Cardiac fibroblast (primary cell): Measurements from ENCODE around the gene TRIP12.
"Not testable (repeated sequence)": the region's sequence is repeated elsewhere in the genome, so short reads cannot be mapped to it uniquely, and the experiment has no call there.

Experiments used
- DNase-seq, 2 donors: peaks; one replicate each; pipeline versions ENCODE4 v3.0.0 to v3.0.0-alpha.2; 2010; ENCODE audit warnings: low read depth in 2 of 2
- H3K4me3 ChIP-seq, 2 donors: replicated peaks in 1 of 2; 1 replicate in 1 of 2; 2 replicates in 1 of 2; pipeline ENCODE4 v1.5.1; 2011; ENCODE audit warnings: low read depth in 2 of 2, low read length in 2 of 2, mild to moderate bottlenecking in 2 of 2, moderate library complexity in 1 of 2
- TF ChIP-seq, protein P1 (sequence below): IDR thresholded peaks from one replicate; pipeline ENCODE4 v1.5.1; 2011; ENCODE audit warnings: low read depth, mild to moderate bottlenecking, low read length, inconsistent platforms

Gene TRIP12

GRCh38 chr2:229728370-229728769 lies 193.4 kb downstream of the TRIP12 start:
- TF ChIP-seq, protein P1, sequence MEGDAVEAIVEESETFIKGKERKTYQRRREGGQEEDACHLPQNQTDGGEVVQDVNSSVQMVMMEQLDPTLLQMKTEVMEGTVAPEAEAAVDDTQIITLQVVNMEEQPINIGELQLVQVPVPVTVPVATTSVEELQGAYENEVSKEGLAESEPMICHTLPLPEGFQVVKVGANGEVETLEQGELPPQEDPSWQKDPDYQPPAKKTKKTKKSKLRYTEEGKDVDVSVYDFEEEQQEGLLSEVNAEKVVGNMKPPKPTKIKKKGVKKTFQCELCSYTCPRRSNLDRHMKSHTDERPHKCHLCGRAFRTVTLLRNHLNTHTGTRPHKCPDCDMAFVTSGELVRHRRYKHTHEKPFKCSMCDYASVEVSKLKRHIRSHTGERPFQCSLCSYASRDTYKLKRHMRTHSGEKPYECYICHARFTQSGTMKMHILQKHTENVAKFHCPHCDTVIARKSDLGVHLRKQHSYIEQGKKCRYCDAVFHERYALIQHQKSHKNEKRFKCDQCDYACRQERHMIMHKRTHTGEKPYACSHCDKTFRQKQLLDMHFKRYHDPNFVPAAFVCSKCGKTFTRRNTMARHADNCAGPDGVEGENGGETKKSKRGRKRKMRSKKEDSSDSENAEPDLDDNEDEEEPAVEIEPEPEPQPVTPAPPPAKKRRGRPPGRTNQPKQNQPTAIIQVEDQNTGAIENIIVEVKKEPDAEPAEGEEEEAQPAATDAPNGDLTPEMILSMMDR, result no peak
- DNase-seq, result peak in 1 of 2 donors; percentile 55
- H3K4me3 ChIP-seq, result no peak overlapping the region

DNA sequence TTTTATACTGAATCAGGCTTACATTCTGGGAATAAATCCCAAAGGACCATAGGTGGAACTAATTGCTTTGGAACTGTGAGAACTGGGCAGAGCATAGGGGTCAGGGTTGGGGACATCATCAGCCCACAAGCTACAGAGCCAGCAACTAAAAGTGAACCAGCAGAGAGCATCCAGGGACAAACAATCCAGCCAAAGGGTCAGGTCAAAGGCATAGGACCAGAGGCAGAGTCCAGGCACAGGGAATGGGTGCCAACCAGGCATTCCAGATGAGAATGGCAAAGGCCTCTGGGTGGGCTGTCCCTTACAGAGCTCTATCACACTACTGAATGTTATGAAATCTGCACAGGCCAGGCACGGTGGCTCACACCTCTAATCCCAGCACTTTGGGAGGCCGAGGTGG lies 195.2 kb downstream of the TRIP12 start:
- TF ChIP-seq, protein P1, result no peak
- no peak for DNase-seq
- H3K4me3 ChIP-seq, result no peak overlapping the region

DNA sequence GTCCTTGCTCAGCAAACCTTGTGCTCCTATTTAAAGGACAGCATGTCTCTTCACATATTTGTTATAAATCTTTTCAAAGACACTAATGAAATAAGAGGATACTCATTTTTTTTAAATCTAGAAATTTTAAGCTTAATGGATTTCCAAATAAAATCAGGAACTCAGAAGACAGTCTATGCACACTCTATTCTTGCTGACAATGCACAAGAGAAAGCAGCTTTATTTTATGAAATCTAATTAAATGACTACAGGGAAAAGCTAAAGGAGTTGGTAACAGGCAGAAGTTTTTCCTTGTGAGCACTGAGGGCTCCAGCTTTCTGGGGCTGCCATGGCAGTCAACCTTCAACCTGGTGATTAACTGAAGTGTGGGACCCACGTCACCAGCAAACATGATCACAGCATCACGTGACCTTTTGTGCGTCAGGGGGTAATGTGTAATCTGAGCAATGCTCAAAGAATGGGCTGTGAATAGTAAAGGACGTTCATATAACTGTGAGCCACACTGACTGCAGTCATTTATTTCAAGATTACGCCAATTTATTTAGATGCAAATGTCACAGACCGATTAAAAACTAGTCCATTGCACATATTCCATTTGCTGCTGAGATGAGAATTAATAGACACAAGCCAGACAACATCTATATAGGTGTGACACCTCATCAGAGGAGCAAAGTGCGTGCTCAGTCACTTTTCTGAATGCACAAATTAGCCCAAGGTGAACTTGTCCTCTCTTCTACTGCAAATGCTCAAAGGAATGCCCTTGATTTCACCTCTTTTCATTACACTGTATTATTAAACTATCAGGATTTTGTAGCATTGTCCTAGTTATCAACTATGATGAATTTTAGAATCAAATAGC lies 195.9 kb downstream of the TRIP12 start:
- no peak overlapping the region for H3K4me3 ChIP-seq
- TF ChIP-seq, protein P1, result no peak
- peak; percentile 65 to 93 for DNase-seq

DNA sequence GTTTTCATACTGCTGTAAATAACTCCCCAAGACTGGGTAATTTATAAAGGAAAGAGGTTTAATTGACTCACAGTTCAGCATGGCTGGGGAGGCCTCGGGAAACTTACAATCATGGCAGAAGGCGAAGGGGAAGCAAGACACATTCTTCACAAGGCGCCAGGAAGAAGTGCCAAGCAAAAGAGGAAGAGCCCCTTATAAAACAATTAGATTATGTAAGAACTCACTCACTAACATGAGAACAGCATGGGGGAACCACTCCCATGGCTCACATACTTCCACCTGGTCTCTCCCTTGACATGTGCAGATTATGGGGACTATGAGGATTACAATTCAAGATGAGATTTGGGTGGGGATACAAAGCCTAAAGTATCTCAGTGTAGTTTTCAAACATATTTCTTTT lies 198.6 kb downstream of the TRIP12 start:
- not testable (repeated sequence) for DNase-seq, H3K4me3 ChIP-seq

DNA sequence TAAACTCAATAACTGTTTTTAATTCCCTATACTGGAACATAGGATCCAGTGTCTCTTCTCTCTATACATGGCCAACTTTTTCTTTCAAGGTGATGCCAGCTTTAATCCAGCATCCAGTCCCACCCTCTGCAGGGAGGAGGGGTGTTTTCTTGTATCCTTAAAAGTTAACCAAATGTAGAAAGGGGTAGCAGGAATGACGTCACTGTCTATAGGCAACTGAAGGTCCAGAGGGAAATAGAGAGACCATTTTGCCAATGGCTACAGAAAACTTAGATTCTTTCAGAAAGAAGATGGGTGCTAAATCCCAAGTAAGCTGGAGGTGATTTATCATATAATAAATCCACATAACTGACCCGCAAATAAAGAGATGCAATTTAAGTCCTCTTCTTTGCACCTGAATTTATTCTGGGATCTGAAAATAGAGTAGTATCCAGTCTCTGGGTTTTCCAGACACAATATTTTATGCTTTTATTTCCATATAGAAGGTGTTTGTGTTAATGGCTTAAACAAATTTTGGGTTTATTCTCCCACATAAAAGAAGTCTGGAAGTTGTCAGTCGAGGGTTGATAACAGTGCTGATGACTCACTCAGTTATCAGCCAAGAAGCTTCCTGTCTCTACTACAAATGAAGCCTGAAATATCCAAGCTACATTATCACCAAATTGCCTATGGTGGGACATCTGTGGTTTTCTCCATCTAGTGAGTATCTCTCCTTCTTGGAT lies 201.7 kb downstream of the TRIP12 start:
- TF ChIP-seq, protein P1, result no peak
- DNase-seq, result peak in 1 of 2 donors; percentile 9
- no peak overlapping the region for H3K4me3 ChIP-seq

- DNase-seq, result no peak
- TF ChIP-seq, protein P1, result no peak
- H3K4me3 ChIP-seq, result no peak overlapping the region
Observed at GRCh38 chr2:229718057-229718456, 203.8 kb downstream of the TRIP12 start.

DNA sequence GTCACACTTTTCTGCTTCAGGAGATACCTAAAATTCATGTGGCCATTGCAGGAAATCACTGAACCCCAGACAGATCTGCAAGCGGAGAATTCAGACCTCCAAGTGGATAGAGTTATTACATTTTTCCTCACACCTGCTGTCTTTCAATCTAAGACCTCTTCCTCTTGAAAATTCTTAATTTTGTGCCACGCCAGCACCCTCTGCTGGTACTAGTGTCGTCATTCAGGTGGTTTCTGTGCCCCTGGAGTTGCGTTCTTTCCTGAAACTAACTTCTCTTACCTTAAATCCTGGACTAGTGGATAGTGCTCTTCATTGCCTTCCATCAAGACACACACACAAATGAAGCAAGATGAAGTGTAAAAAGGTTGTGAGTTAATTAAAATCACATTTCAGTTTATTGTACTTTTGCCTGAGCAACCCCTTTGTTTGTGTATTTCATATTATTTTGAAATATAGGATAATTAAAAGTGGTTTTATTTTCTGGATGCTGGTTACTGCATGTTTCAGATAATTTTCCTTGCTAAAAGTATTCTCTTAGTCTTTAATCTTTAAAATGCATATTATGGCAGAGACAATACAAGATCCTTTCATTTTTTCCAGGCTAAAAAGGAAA lies 205.8 kb downstream of the TRIP12 start:
- H3K4me3 ChIP-seq, result no peak overlapping the region
- peak; percentile 19 to 65 for DNase-seq
- TF ChIP-seq, protein P1, result peak; percentile 58
